HCEC 1CT (cell line): ENCODE data around the gene FAM111B.

Source experiments
- DNase-seq: peaks from one replicate; pipeline ENCODE4 v3.0.0-alpha.2; 2017

FAM111B gene

GRCh38 chr11:59158206-59159068 lies 51.4 kb downstream of the FAM111B start:
- DNase-seq = peak; percentile 68

GRCh38 chr11:59164028-59164427 lies 57.0 kb downstream of the FAM111B start:
- DNase-seq = no peak

DNA sequence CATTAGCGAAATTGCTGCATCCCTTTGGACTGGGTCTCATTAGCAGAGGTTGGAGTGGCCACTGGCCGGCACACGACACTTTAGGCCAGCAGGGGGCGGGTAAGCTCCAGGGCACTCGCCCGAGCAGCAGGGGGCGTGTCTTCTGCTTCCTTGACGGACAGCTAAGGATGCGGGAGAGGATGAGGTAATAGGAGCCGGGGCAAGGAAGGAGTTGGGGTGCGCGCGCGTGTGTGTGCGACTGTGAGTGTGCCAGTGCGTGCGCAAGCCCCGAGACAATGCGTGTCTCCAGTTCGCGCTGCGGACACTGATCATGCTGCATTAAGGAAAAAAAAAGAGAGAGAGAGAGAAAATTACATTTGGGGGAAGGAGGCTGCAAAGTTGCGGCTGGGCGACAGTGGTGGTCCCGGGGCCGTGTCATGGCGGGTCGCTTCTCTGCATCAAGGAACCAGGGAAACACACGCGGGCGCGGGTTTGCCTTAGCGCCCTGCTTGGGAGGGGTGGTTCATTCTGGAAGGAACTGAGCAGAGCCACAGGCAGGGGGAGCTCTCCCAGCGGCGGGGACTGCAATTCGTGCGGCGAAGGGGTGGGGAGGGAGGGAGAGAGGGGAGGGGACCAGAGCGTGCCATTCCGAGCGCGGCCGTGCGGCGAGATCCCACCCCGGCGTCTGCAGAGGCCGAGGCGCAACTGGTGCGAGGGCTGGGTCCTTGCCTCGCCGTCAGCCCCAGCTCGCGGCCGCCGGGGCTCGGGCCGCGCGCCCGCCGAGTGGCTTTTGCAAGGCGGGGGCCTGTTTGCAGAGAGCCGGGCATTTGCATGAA lies 64.7 kb downstream of the FAM111B start, which contains the start of gene DTX4:
Gene DTX4 (plus strand): TSS at position 625 of the 815 bp plus-strand sequence. CDS start 464 bp downstream, outside the sequence.
- peak; percentile 86 for DNase-seq

GRCh38 chr11:59172345-59173079 lies 65.5 kb downstream of the FAM111B start:
- DNase-seq = no peak

DNA sequence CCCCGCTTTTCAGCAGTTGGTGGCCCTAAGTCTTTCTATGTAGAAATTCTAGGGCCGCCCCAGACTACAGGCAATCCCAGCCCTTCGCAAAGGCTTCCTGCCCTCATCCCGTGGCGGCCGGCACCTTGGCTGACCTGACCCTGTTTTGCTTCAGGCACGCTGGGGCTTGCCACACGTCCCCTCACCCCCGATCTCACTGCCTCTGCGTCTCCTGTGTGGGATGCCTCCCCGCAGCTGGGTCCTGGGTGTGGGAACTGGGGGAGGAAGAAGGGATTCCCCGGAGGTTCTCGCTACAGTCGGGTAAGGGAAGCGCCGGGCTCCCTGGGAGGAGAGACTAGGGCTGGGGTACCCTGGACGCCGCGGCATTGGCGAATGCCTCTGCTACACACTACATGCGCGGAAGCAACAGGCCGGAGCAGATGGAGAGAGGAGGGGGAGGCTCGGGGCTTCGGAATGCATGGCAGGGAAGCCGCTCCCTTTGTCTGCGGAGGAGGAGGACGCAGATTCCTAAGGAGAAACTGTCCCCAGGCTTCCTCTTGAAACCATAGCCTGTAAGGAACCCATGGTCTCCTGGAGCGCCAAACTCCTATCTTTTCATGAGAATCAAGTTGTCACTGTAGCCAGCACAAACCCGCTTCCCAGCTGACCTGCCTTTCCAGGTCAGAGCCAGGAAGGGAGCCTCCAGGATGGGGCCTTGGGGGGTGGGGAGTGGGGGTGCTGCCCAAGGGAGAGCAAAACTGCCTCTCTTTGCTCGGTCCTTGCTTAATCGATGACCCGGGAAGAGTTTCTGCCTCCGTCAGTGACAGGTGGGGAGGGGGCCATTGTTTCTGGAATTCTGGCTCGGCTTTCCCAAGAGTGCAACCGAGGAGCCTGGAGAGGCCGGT lies 66.3 kb downstream of the FAM111B start:
- DNase-seq = peak; percentile 17

DNA sequence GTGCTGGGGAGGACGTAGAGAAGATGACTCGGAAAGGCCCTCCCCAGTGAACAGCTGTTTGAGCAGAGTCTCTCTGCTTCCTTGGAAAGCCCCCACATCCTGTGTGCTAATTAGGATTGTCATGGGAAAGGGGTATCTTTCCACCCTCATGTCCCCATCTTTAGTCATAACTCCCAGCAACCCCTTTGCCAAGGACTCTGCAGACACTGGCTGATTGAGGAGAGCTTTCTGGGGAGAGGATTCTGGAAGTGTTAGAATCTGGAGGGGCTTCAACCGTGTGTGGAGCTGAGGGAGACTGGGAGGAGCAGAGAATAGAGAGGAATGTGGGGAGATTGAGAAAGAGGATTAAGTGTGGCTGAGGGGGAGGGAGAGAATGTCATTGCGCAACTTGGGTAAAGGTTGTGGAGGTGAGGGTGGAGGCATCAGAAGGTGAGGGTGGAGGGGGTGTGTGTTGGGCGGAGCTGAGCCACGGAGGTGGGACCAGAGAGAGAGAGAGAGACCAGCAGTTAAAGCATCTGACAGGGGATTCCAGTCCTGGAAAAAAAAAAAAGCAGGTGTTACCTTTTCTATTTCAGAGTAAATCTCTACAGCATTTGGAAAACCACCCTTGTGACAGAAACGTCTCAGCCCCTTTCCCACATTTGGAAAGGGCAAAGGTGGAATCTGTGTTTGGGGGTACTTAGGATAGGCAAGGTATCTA lies 67.1 kb downstream of the FAM111B start:
- peak; percentile 45 for DNase-seq

DNA sequence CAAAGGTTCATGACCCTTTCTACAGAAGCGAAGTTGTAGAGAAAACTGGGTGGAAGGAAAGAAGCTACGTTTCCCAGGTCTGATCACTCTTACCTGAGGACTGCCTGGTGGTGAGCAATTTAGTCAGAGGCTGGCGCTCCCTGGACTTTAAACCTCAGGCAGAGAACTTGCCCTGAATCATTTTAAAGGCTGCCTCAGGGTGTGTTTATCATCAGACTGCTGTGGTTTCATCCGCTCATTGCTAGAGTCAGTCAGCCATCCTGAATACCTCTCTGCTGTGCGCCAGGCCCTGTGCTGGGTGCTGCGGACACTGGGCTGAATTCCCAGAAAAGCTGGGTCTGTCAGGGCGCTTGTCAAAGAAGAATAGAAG lies 67.6 kb downstream of the FAM111B start:
- peak; percentile 61 for DNase-seq

GRCh38 chr11:59175091-59175501 lies 68.1 kb downstream of the FAM111B start:
- no peak for DNase-seq

DNA sequence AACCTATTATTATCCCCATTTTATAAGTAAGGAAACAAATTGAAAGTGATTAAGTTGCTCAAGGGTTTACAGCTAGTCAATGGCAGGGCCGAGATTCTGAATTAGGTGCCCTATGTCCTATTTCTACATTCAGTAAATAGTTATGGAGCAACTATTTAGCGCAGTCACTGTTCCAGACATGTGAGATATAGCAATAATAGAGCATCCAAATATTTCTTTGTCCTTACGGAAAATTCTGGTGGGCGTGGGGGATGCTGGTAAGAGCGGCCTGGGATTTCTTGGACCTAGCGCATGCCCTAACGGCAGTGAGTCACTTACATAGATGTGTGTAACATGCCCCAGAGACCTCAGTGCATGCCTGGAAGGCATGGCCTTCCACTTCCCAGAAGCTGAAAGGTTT lies 69.3 kb downstream of the FAM111B start:
- DNase-seq = no peak
